ENCODE measurements around the gene SLC17A9.

- no peak for TF ChIP-seq POLR2A (IDR thresholded peaks at IDR 0.05; ENCODE audit: borderline replicate concordance, extremely low read depth, insufficient read depth, insufficient read length)
- no peak for TF ChIP-seq SIN3A (IDR thresholded peaks at IDR 0.05; ENCODE audit: low read depth)
- TF ChIP-seq CTCF (IDR thresholded peaks at IDR 0.05 in 2 of 3, conservative IDR thresholded peaks at IDR 0.05 in 1 of 3; ENCODE audit: borderline replicate concordance in 1 of 3, insufficient read depth in 1 of 3, low read depth in 2 of 3, low read length in 2 of 3) = no peak
- TF ChIP-seq EZH2 (IDR thresholded peaks at IDR 0.05) = no peak
- TF ChIP-seq, protein P1, sequence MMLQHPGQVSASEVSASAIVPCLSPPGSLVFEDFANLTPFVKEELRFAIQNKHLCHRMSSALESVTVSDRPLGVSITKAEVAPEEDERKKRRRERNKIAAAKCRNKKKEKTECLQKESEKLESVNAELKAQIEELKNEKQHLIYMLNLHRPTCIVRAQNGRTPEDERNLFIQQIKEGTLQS (IDR thresholded peaks at IDR 0.05) = no peak
- no peak for TF ChIP-seq ZNF274 (IDR thresholded peaks at IDR 0.05; ENCODE audit: low read depth, low read length)
- TF ChIP-seq RAD21 (IDR thresholded peaks at IDR 0.05; ENCODE audit: low read depth) = no peak
- no peak for TF ChIP-seq POLR2AphosphoS5 (IDR thresholded peaks at IDR 0.05; ENCODE audit: low read depth, low read length)
These were observed 22.8 kb downstream of the SLC17A9 start for GRCh38 chr20:62975251-62975760.
